ENCODE measurements around the gene SLC25A48.

DNA sequence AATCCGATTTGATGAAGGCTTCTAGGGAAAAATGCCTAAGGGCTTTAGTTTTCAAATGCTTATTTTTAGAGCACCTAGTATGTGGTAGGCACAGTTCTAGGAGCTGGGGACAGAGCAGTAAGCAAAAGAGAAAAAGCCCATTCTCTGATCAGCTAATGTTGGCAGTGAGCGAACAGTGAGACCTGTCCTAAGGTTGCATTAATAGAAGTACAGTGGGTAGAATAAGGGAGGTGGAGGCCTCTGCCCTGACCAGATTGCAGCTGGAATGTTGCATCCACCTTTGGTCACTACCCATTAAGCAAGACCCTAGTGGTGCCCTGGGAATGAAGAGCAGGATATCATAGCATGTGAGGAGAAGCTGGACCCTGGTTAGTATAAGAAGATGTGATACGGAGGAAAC, 41.1 kb downstream of the SLC25A48 start:
- TF ChIP-seq TAF1 (IDR thresholded peaks at IDR 0.05; ENCODE audit: low read depth, low read length) = no peak
- no peak for TF ChIP-seq POLR2AphosphoS5 (IDR thresholded peaks at IDR 0.05; ENCODE audit: low read depth, low read length)
- TF ChIP-seq POLR2A (IDR thresholded peaks at IDR 0.05; ENCODE audit: low read depth, low read length) = no peak
- no peak for TF ChIP-seq SPI1 (IDR thresholded peaks at IDR 0.05; ENCODE audit: low read depth, low read length)

Data from GM12891 (cell line).